BE2C (cell line): ENCODE measurements around the gene SDF4.
"Not testable (repeated sequence)": the region's sequence is repeated elsewhere in the genome, so short reads cannot be mapped to it uniquely, and the experiment has no call there.

Source experiments
- DNase-seq: peaks from one replicate; pipeline ENCODE4 v3.0.0-alpha.2; 2020
- H3K27me3 ChIP-seq: fragments of 250-450 bp; sonication (Bioruptor Pico); 2 replicates; pipeline ENCODE4 v1.5.1; 2020; ENCODE audit warnings: mild to moderate bottlenecking
- H3K36me3 ChIP-seq: fragments of 250-450 bp; sonication (Bioruptor Pico); 2 replicates; pipeline ENCODE4 v1.5.1; 2020; ENCODE audit warnings: mild to moderate bottlenecking
- H3K4me1 ChIP-seq: fragments of 250-450 bp; sonication (Bioruptor Pico); 2 replicates; pipeline ENCODE4 v1.5.1; 2020
- H3K4me3 ChIP-seq: 2 replicates; pipeline ENCODE4 v1.5.1; 2011; ENCODE audit warnings: low read depth, low read length
- H3K9me3 ChIP-seq: fragments of 250-450 bp; sonication (Bioruptor Pico); 2 replicates; pipeline ENCODE4 v1.5.1; 2020
- CTCF ChIP-seq: IDR thresholded peaks from 2 replicates; pipeline ENCODE4 v1.5.1; 2012; ENCODE audit warnings: mild to moderate bottlenecking, low read depth, low read length

Gene SDF4

GRCh38 chr1:1197188-1197500 lies 34.7 kb downstream of the SDF4 start:
- TF ChIP-seq CTCF, result no peak
- Histone ChIP-seq H3K4me3 (no peak overlapping the region), H3K9me3 (no peaks in the 10 kb centered on the region), H3K27me3 (peaks cover 28% of the 10 kb centered on the region), H3K4me1 (no peaks in the 10 kb centered on the region), H3K36me3 (no peaks in the 10 kb centered on the region)
- DNase-seq, result no peak

- H3K36me3 ChIP-seq, result no peaks in the 10 kb centered on the region
- peaks cover 28% of the 10 kb centered on the region for H3K27me3 ChIP-seq
- no peak for TF ChIP-seq CTCF
- H3K9me3 ChIP-seq, result no peaks in the 10 kb centered on the region
- DNase-seq, result peak; percentile 7
- no peaks in the 10 kb centered on the region for H3K4me1 ChIP-seq
- H3K4me3 ChIP-seq, result no peak overlapping the region
Observed at GRCh38 chr1:1196431-1197187, 35.2 kb downstream of the SDF4 start.

- H3K4me3 ChIP-seq, DNase-seq, H3K9me3 ChIP-seq, H3K36me3 ChIP-seq, H3K4me1 ChIP-seq: not testable (repeated sequence)
- H3K27me3 ChIP-seq, result peaks cover 19% of the 10 kb centered on the region
Observed at GRCh38 chr1:1195726-1196125, 36.1 kb downstream of the SDF4 start.

GRCh38 chr1:1194723-1195122 lies 37.1 kb downstream of the SDF4 start:
- no peaks in the 10 kb centered on the region for H3K36me3 ChIP-seq
- H3K9me3 ChIP-seq, result no peaks in the 10 kb centered on the region
- no peak for TF ChIP-seq CTCF
- H3K4me3 ChIP-seq, result no peak overlapping the region
- H3K4me1 ChIP-seq, result no peaks in the 10 kb centered on the region
- peaks cover 9% of the 10 kb centered on the region for H3K27me3 ChIP-seq
- DNase-seq, result no peak

GRCh38 chr1:1191734-1192133 lies 40.1 kb downstream of the SDF4 start:
- Histone ChIP-seq H3K4me3 (no peak overlapping the region), H3K9me3 (no peaks in the 10 kb centered on the region), H3K4me1 (no peaks in the 10 kb centered on the region), H3K36me3 (no peaks in the 10 kb centered on the region), H3K27me3 (peaks cover 6% of the 10 kb centered on the region)
- DNase-seq, result no peak
- TF ChIP-seq CTCF, result no peak

GRCh38 chr1:1189111-1189510 lies 42.7 kb downstream of the SDF4 start:
- TF ChIP-seq CTCF, result no peak
- Histone ChIP-seq H3K9me3 (no peaks in the 10 kb centered on the region), H3K4me1 (no peaks in the 10 kb centered on the region; the same call in 1 of the 2 replicates), H3K27me3 (peaks cover 6% of the 10 kb centered on the region), H3K36me3 (no peaks in the 10 kb centered on the region), H3K4me3 (no peak overlapping the region)
- DNase-seq, result no peak
